Measurements from ENCODE around the gene POLR2E. TPM values are rescaled to one million over a fixed set of nuclear protein-coding genes. Genes with fewer than 3 reads are reported as not detected.

Gene POLR2E
- total RNA-seq, 4 donors from 2014 or later, result 117 to 228 (median 150) TPM

DNA sequence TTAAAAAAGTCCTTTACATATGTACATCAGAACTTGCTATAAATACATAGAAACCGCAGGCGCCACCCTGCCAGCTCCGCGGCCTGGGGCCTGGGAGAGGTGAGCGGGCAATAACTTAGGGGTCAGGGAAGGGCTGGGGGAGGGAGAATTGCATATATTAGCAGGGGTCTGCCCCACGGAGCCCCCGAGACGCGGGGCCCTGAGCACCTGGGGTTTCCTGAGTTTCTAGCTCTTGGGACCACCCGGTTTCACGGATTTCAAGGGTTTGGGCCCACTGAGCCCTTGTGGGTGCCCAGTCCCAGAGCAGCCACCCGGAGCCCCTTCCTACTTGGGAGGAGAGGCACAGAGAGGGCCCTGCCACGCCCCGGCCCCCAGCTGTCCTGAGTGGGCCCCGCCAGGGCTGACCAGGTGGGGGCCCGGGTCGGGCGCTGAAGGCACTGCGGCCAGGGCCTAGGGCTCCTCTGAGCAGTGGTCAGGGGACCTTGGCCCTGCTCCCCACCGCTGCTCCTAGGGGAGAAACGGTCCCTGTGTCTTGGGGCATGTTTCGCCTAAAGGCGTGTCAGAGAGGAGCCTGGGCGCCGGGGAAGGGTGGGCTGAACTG lies 12.6 kb upstream of the POLR2E start:
- Histone ChIP-seq H3K27me3 (no peaks in the 10 kb centered on the region), H3K9me3 (no peaks in the 10 kb centered on the region), H3K4me3 (no peak overlapping the region), H3K4me1 (peaks cover 0 to 54% (median 26%) of the 10 kb centered on the region in 3 donors), H3K27ac (no peak overlapping the region), H3K36me3 (peaks cover 0 to 74% of the 10 kb centered on the region in 2 donors)
- 90% methylated on average over 2 to 5 of the region's 25 CpGs for WGBS, 2 donors (ENCODE audit: low coverage in 1 of 2)
- ATAC-seq, result no peak
- TF ChIP-seq POLR2A (IDR thresholded peaks at IDR 0.05), result no peak
- TF ChIP-seq POLR2AphosphoS5 (IDR thresholded peaks at IDR 0.05), result peak; percentile 21

DNA sequence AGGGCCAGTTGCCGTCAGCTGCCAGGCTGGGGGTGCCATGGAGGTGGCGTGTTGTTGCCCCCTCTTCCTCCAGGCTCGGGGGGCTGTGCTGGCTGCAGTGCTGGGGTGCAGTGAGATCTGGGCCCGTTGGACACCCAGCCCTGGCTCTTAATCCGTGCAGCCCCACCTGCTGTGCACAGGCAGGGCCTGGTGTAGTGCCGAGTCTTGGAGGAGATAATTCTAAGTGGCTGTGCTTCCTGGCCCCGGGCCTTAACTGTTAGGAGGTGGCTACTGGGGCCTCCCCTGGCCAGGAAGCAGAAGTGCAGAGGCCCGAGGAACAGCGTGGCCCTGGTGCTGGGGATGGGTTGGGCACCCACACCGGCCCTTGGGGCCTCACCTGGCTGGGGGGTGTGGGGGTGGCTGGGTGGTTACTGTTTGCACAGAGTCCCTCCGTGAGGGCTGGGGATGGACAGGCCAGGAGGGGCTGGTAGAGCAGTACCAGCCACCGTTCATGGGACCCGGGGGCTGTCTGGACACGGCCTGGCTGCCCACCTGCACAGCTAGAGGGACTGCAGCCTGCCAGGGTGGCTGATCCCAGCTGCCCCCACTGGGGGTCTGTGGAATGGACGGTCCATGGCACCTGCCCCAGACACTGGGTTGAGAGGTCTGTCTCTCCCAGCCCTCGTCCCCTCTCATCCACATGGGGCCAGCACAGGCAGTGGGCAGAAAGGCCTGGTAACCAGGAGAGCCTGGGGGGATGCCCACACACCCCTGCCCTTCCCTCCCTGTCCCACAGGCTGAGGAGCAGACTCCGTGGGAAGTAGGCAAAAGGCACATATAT lies 11.9 kb upstream of the POLR2E start:
- peak overlapping the region in 3 of 4 donors; percentile 8 to 98 (median 15) for H3K27ac ChIP-seq
- TF ChIP-seq, protein P1, sequence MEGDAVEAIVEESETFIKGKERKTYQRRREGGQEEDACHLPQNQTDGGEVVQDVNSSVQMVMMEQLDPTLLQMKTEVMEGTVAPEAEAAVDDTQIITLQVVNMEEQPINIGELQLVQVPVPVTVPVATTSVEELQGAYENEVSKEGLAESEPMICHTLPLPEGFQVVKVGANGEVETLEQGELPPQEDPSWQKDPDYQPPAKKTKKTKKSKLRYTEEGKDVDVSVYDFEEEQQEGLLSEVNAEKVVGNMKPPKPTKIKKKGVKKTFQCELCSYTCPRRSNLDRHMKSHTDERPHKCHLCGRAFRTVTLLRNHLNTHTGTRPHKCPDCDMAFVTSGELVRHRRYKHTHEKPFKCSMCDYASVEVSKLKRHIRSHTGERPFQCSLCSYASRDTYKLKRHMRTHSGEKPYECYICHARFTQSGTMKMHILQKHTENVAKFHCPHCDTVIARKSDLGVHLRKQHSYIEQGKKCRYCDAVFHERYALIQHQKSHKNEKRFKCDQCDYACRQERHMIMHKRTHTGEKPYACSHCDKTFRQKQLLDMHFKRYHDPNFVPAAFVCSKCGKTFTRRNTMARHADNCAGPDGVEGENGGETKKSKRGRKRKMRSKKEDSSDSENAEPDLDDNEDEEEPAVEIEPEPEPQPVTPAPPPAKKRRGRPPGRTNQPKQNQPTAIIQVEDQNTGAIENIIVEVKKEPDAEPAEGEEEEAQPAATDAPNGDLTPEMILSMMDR (IDR thresholded peaks at IDR 0.05), result peak in 1 of 4 experiments; percentile 4
- TF ChIP-seq POLR2A (IDR thresholded peaks at IDR 0.05), result no peak
- H3K9me3 ChIP-seq, result no peaks in the 10 kb centered on the region
- H3K4me1 ChIP-seq, result peaks cover 0 to 54% (median 26%) of the 10 kb centered on the region in 3 donors
- WGBS, 2 donors (ENCODE audit: low coverage in 1 of 2), result no CpG with 5 or more reads among the region's 17 CpGs
- no peaks in the 10 kb centered on the region for H3K27me3 ChIP-seq
- H3K36me3 ChIP-seq, result peaks cover 0 to 67% of the 10 kb centered on the region in 2 donors
- no peak overlapping the region for H3K4me3 ChIP-seq
- no peak for ATAC-seq

DNA sequence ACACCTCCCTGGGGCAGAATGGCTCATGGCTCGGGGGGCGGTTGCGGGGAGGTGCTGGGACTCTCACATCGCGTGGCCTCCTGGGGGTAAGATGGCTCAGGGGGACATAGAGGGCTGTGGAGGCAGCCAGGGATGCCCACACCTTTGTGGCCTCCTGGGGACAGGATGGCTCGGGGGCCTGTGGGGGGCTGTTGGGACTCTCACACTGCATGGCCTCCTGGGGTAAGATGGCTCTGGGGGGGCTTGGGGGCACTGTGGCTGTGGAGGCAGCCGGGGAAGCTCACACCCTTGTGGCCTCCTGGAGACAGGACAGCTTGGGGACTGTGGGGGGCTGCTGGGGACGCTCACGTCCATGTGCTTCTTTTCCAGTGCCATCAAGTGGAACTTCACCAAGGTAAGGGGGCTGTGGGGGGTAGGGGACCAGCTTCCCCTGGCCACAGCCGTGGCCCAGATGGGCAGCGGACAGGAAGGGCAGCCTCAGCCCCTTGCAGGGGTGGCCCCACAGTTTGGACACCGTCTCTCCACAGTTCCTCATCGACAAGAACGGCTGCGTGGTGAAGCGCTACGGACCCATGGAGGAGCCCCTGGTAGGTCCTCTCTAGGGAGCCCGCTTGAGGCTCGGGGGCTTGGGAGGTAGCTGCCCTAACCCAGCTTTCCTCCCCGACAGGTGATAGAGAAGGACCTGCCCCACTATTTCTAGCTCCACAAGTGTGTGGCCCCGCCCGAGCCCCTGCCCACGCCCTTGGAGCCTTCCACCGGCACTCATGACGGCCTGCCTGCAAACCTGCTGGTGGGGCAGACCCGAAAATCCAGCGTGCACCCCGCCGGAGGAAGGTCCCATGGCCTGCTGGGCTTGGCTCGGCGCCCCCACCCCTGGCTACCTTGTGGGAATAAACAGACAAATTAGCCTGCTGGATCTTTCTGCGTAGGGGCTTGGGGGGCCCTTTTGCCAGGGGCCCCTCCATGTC lies 11.0 kb upstream of the POLR2E start:
- H3K4me3 ChIP-seq, result peak overlapping the region in 1 of 2 donors; percentile 75
- TF ChIP-seq, protein P1 (IDR thresholded peaks at IDR 0.05), result peak in 1 of 4 experiments; percentile 4
- TF ChIP-seq POLR2AphosphoS5 (IDR thresholded peaks at IDR 0.05) (no peak), POLR2A (IDR thresholded peaks at IDR 0.05) (no peak)
- peak overlapping the region in 3 of 4 donors; percentile 98 for H3K27ac ChIP-seq
- no peaks in the 10 kb centered on the region for H3K27me3 ChIP-seq
- H3K9me3 ChIP-seq, result no peaks in the 10 kb centered on the region
- peaks cover 0 to 58% of the 10 kb centered on the region in 2 donors for H3K36me3 ChIP-seq
- WGBS, 2 donors (ENCODE audit: low coverage in 1 of 2), result 80 to 88% methylated on average over 2 to 5 of the region's 32 CpGs
- H3K4me1 ChIP-seq, result peaks cover 0 to 57% (median 35%) of the 10 kb centered on the region in 3 donors
- ATAC-seq, result no peak

DNA sequence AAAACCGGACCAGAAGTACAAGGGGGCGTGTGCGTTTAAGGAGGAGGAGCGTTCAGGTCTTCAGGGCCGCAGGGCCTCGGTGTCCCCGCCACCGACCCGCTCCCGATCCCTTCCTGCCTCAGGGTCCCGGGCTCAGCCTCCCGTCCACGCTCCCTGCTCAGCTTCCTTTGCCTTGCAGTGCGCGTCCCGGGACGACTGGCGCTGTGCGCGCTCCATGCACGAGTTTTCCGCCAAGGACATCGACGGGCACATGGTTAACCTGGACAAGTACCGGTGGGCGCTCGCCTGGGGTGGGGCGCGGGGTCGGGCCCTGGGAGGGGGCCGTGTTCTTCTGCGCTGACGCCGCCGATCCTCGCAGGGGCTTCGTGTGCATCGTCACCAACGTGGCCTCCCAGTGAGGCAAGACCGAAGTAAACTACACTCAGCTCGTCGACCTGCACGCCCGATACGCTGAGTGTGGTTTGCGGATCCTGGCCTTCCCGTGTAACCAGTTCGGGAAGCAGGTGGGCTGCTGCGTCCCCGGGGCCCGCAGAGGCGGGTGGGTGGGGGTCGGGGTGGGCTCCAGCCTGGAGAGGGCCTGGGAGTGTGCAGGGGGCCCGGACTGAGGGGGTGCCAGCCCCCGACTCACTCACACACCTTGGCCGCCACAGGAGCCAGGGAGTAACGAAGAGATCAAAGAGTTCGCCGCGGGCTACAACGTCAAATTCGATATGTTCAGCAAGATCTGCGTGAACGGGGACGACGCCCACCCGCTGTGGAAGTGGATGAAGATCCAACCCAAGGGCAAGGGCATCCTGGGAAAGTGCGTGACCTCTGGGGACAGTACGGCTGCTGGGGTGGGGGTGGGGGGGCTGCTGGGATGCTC lies 10.1 kb upstream of the POLR2E start:
- peaks cover 0 to 66% (median 38%) of the 10 kb centered on the region in 3 donors for H3K4me1 ChIP-seq
- TF ChIP-seq POLR2A (IDR thresholded peaks at IDR 0.05), result no peak
- TF ChIP-seq POLR2AphosphoS5 (IDR thresholded peaks at IDR 0.05), result peak; percentile 63
- no peaks in the 10 kb centered on the region for H3K27me3 ChIP-seq
- no peak for ATAC-seq
- peaks cover 0 to 49% of the 10 kb centered on the region in 2 donors for H3K36me3 ChIP-seq
- H3K27ac ChIP-seq, result peak overlapping the region; percentile 98 to 99 (median 98)
- WGBS, 2 donors (ENCODE audit: low coverage in 1 of 2), result 88% methylated on average over 12 of the region's 69 CpGs; no CpG with 5 or more reads in 1 of the 2 donors
- no peaks in the 10 kb centered on the region for H3K9me3 ChIP-seq
- H3K4me3 ChIP-seq, result peak overlapping the region; percentile 75 to 83

DNA sequence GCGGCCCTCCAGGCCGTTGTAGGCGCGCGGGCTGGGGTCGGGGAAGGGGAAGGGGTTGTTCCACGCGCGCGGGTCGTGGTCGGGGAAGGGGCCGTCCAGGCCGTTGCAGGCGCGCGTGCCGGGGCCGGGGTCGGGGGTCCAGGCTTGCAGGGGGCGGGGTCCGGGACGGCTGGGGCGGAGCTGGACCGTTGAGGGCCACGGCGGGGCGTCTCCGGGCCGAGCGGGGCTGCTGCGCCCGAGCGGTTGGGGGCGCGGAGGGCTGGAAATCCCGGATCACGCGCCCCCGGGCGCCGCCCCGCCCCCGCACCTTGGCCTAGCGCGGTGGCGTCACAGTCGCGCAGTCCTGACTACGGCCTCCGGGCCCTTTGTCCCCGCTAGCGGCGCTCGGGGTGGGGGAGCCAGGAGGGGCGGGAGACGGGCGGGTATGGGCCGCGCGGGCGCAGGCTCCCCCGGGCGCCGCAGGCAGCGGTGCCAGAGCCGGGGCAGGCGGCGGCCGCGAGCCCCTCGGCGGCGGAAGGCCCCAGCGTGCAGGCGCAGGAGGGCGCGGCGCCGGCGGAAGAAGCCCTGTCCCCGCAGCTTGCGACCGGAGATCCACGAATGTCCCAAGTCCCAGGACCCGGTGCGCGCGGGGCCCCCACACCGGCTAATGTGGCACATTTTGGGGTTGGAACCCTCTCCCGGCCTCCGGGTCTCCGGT lies 9.3 kb upstream of the POLR2E start:
- peak overlapping the region; percentile 75 to 83 for H3K4me3 ChIP-seq
- peaks cover 0 to 74% (median 38%) of the 10 kb centered on the region in 3 donors for H3K4me1 ChIP-seq
- TF ChIP-seq, protein P1 (IDR thresholded peaks at IDR 0.05), result no peak
- TF ChIP-seq POLR2AphosphoS5 (IDR thresholded peaks at IDR 0.05) (no peak), POLR2A (IDR thresholded peaks at IDR 0.05) (peak in 1 of 2 donors; percentile 5), EP300 (IDR thresholded peaks at IDR 0.05) (no peak)
- WGBS, 2 donors (ENCODE audit: low coverage in 1 of 2), result no CpG with 5 or more reads among the region's 93 CpGs
- H3K9me3 ChIP-seq, result no peaks in the 10 kb centered on the region
- ATAC-seq, result peak; percentile 37
- peak overlapping the region; percentile 98 to 99 (median 98) for H3K27ac ChIP-seq
- no peaks in the 10 kb centered on the region for H3K27me3 ChIP-seq
- peaks cover 0 to 41% of the 10 kb centered on the region in 2 donors for H3K36me3 ChIP-seq
